ENCODE data around the gene ABCA4. TPM values are rescaled to one million over a fixed set of nuclear protein-coding genes. Genes with fewer than 3 reads are reported as not detected.

Gene ABCA4
- total RNA-seq, 2 donors from 2014 or later = under 0.01 TPM

- intact Hi-C loops (cut with DNase I) = no loop called here
- no peak for DNase-seq
- no peaks in the 10 kb centered on the region for H3K27me3 ChIP-seq
- no peaks in the 10 kb centered on the region for H3K9me3 ChIP-seq
- no peak overlapping the region for H3K4me3 ChIP-seq
- ATAC-seq = no peak
- H3K27ac ChIP-seq = no peak overlapping the region
- 58 to 72% methylated on average over 6 of the region's 6 CpGs for WGBS, 2 donors
- TF ChIP-seq POLR2A (IDR thresholded peaks at IDR 0.05) = no peak
- TF ChIP-seq, protein P1, sequence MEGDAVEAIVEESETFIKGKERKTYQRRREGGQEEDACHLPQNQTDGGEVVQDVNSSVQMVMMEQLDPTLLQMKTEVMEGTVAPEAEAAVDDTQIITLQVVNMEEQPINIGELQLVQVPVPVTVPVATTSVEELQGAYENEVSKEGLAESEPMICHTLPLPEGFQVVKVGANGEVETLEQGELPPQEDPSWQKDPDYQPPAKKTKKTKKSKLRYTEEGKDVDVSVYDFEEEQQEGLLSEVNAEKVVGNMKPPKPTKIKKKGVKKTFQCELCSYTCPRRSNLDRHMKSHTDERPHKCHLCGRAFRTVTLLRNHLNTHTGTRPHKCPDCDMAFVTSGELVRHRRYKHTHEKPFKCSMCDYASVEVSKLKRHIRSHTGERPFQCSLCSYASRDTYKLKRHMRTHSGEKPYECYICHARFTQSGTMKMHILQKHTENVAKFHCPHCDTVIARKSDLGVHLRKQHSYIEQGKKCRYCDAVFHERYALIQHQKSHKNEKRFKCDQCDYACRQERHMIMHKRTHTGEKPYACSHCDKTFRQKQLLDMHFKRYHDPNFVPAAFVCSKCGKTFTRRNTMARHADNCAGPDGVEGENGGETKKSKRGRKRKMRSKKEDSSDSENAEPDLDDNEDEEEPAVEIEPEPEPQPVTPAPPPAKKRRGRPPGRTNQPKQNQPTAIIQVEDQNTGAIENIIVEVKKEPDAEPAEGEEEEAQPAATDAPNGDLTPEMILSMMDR (IDR thresholded peaks at IDR 0.05) = no peak
- H3K36me3 ChIP-seq (replicated peaks in 1 of 2; ENCODE audit: insufficient read depth in 1 of 2, low read depth in 2 of 2) = no peaks in the 10 kb centered on the region
- H3K4me1 ChIP-seq = no peaks in the 10 kb centered on the region
These were observed 4.9 kb upstream of the ABCA4 start for GRCh38 chr1:94125551-94126514.

GRCh38 chr1:94124538-94124937 lies 3.6 kb upstream of the ABCA4 start:
- intact Hi-C loops (cut with DNase I) = no loop called here
- no peak for DNase-seq
- Histone ChIP-seq H3K36me3 (replicated peaks in 1 of 2; ENCODE audit: insufficient read depth in 1 of 2, low read depth in 2 of 2) (no peaks in the 10 kb centered on the region), H3K27me3 (no peaks in the 10 kb centered on the region), H3K27ac (no peak overlapping the region), H3K4me1 (no peaks in the 10 kb centered on the region), H3K9me3 (no peaks in the 10 kb centered on the region), H3K4me3 (no peak overlapping the region)
- TF ChIP-seq POLR2A (IDR thresholded peaks at IDR 0.05) = no peak
- TF ChIP-seq, protein P1 (IDR thresholded peaks at IDR 0.05) = no peak
- ATAC-seq = no peak
- 77 to 86% methylated on average over 1 of the region's 1 CpG for WGBS, 2 donors

- Histone ChIP-seq H3K36me3 (replicated peaks in 1 of 2; ENCODE audit: insufficient read depth in 1 of 2, low read depth in 2 of 2) (no peaks in the 10 kb centered on the region), H3K27me3 (no peaks in the 10 kb centered on the region), H3K27ac (no peak overlapping the region), H3K4me3 (no peak overlapping the region), H3K9me3 (no peaks in the 10 kb centered on the region), H3K4me1 (no peaks in the 10 kb centered on the region)
- TF ChIP-seq, protein P1 (IDR thresholded peaks at IDR 0.05) = no peak
- TF ChIP-seq POLR2A (IDR thresholded peaks at IDR 0.05) = no peak
- WGBS, 2 donors = 69 to 70% methylated on average over 5 of the region's 5 CpGs
- ATAC-seq (no peak), DNase-seq (no peak)
- intact Hi-C loops (cut with DNase I) = no loop called here
These were observed 1.4 kb upstream of the ABCA4 start for GRCh38 chr1:94122201-94122970.

DNA sequence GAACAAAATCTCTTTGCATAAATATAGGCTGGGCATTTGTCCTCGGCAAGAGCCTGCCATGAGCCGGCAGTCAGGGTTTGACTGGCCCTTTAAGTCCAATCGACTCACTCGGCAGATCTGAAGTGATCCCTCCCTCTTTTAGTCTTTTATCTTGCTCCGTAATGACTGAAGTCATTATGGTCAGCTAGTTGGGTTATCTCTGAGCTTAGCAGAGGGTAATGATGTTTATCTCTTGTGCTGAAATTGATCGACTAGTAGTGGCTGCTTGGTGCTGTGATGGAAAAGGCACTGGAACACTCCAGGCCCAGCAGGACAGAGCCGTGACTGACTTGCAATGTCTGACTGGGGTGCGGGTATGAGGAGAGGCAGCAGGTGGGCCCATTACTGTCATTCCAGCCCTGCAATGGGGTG lies 468 bp upstream of the ABCA4 start:
- no peak overlapping the region for H3K27ac ChIP-seq
- H3K36me3 ChIP-seq (replicated peaks in 1 of 2; ENCODE audit: insufficient read depth in 1 of 2, low read depth in 2 of 2) = no peaks in the 10 kb centered on the region
- no peak overlapping the region for H3K4me3 ChIP-seq
- WGBS, 2 donors = 66 to 70% methylated on average over 6 to 8 of the region's 8 CpGs
- no peaks in the 10 kb centered on the region for H3K4me1 ChIP-seq
- intact Hi-C loops (cut with DNase I) = no loop called here
- no peaks in the 10 kb centered on the region for H3K27me3 ChIP-seq
- TF ChIP-seq, protein P1 (IDR thresholded peaks at IDR 0.05) = no peak
- TF ChIP-seq POLR2A (IDR thresholded peaks at IDR 0.05) = no peak
- no peaks in the 10 kb centered on the region for H3K9me3 ChIP-seq
- ATAC-seq (no peak), DNase-seq (no peak)
